ENCODE results near the gene CBFA2T2. TPM values are rescaled to one million over a fixed set of nuclear protein-coding genes. Genes with fewer than 3 reads are reported as not detected.

The CBFA2T2 gene
- polyA plus RNA-seq, 1 donor (not counting 4 experiments of a cell fraction or from before 2014, with no cell fraction given) = 6.8 TPM

DNA sequence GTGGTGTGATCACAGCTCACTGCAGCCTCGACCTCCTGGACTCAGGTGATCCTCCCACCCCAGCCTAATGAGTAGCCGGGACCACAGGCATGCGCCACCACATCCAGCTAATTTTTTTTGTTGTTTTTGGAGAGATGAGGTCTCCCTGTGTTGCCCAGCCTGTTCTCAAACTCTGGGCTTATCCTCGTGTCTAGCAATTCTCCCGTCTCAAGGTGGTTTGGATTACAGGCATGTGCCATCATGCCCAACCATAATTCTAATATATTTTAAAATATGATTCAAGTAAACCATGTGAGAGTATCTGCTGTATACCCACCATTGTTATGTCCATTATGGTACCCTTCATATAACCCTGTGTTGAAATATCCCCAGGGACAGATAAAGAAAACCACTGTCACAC lies 112.0 kb downstream of the CBFA2T2 start:
- peaks cover 15% of the 10 kb centered on the region for H3K4me1 ChIP-seq (ENCODE audit: control insufficient read depth, extremely low read depth, insufficient read depth, low read length)
- no peak overlapping the region for H3K9ac ChIP-seq (ENCODE audit: control insufficient read depth, extremely low read depth, insufficient read depth, low read length)
- no peak overlapping the region for H3K4me3 ChIP-seq (ENCODE audit: control insufficient read depth in 2 of 3, extremely low read depth in 1 of 3, insufficient read depth in 2 of 3, low read depth in 1 of 3, low read length in 3 of 3)
- H3K4me2 ChIP-seq (ENCODE audit: control insufficient read depth, extremely low read depth, insufficient read depth, low read depth, low read length) = no peak overlapping the region
- H4K20me1 ChIP-seq (ENCODE audit: control insufficient read depth, extremely low read depth, insufficient read depth, low read length) = no peaks in the 10 kb centered on the region
- DNase-seq (ENCODE audit: low read depth, low spot score) (no peak), FAIRE-seq (no peak)
- H3K27ac ChIP-seq (ENCODE audit: control insufficient read depth, insufficient read depth, low read length) = no peak overlapping the region
- H3K79me2 ChIP-seq (ENCODE audit: control insufficient read depth, insufficient read depth, low read length) = no peaks in the 10 kb centered on the region
- H3K9me3 ChIP-seq (ENCODE audit: control insufficient read depth, low read depth, low read length) = no peaks in the 10 kb centered on the region
- H3K27me3 ChIP-seq (ENCODE audit: control insufficient read depth, extremely low read depth, insufficient read depth, low read length) = no peaks in the 10 kb centered on the region
- TF ChIP-seq CTCF (optimal IDR thresholded peaks at IDR 0.05 in 1 of 3, IDR thresholded peaks at IDR 0.05 in 1 of 3, conservative IDR thresholded peaks at IDR 0.05 in 1 of 3; ENCODE audit: extremely low read depth in 1 of 3, insufficient read depth in 2 of 3, low read length in 3 of 3) (no peak), EZH2 (IDR thresholded peaks at IDR 0.05; ENCODE audit: low read length) (no peak)
- no peaks in the 10 kb centered on the region for H3K9me1 ChIP-seq (ENCODE audit: control insufficient read depth, extremely low read depth, insufficient read depth, low read length)
- H3K36me3 ChIP-seq (ENCODE audit: control insufficient read depth in 2 of 2, extremely low read depth in 1 of 2, insufficient read depth in 2 of 2, low read length in 2 of 2) = peaks cover 0 to 4% of the 10 kb centered on the region in 2 experiments
- no peak overlapping the region for H2AFZ ChIP-seq (ENCODE audit: control insufficient read depth, low read length)
- dilution Hi-C loops (cut with MboI; ENCODE audit: extremely low pct_ligation_motif_present, low sequenced_read_pairs) = no loop called here

DNA sequence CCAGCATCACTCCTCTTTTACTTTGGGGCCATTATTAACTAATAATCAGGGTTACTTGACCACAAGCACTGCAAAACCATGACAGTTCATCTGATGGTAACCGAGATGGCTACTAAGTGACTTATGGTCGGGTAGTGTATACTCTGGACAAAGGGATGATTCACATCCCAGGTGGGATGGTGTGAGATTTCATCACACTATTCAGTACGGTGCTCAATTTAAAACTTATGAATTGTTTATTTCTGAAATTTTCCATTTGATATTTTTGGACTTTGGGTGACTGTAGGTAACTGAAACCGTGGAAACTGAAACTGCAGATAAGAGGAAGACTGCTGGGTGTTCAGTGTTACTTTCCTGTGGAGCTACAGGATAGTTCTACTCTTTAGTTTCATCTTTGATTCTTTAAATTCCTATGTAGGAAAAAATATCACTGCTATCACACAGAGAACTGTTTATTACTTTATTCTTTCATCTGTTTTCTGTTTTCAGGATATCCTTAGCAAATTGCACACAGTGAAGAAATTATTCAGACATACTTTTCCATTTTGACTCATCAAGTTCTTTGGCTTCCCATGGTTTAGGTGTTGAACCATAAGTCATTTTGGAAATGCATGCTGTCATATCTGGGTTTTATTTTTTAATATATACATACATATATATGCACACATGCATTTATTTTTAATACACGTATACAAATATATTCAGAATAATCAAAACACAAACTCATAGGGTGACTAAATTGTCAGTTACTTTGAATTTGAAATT lies 113.1 kb downstream of the CBFA2T2 start:
- H4K20me1 ChIP-seq (ENCODE audit: control insufficient read depth, extremely low read depth, insufficient read depth, low read length) = no peaks in the 10 kb centered on the region
- H3K36me3 ChIP-seq (ENCODE audit: control insufficient read depth in 2 of 2, extremely low read depth in 1 of 2, insufficient read depth in 2 of 2, low read length in 2 of 2) = peaks cover 0 to 6% of the 10 kb centered on the region in 2 experiments
- H3K9me1 ChIP-seq (ENCODE audit: control insufficient read depth, extremely low read depth, insufficient read depth, low read length) = no peaks in the 10 kb centered on the region
- no peaks in the 10 kb centered on the region for H3K9me3 ChIP-seq (ENCODE audit: control insufficient read depth, low read depth, low read length)
- no peak overlapping the region for H3K4me3 ChIP-seq (ENCODE audit: control insufficient read depth in 2 of 3, extremely low read depth in 1 of 3, insufficient read depth in 2 of 3, low read depth in 1 of 3, low read length in 3 of 3)
- no peak overlapping the region for H3K9ac ChIP-seq (ENCODE audit: control insufficient read depth, extremely low read depth, insufficient read depth, low read length)
- DNase-seq (ENCODE audit: low read depth, low spot score) (no peak), FAIRE-seq (no peak)
- no peak overlapping the region for H3K27ac ChIP-seq (ENCODE audit: control insufficient read depth, insufficient read depth, low read length)
- H3K4me1 ChIP-seq (ENCODE audit: control insufficient read depth, extremely low read depth, insufficient read depth, low read length) = peaks cover 15% of the 10 kb centered on the region
- H2AFZ ChIP-seq (ENCODE audit: control insufficient read depth, low read length) = no peak overlapping the region
- no peak overlapping the region for H3K4me2 ChIP-seq (ENCODE audit: control insufficient read depth, extremely low read depth, insufficient read depth, low read depth, low read length)
- no peaks in the 10 kb centered on the region for H3K27me3 ChIP-seq (ENCODE audit: control insufficient read depth, extremely low read depth, insufficient read depth, low read length)
- TF ChIP-seq CTCF (optimal IDR thresholded peaks at IDR 0.05 in 1 of 3, IDR thresholded peaks at IDR 0.05 in 1 of 3, conservative IDR thresholded peaks at IDR 0.05 in 1 of 3; ENCODE audit: extremely low read depth in 1 of 3, insufficient read depth in 2 of 3, low read length in 3 of 3) (no peak), EZH2 (IDR thresholded peaks at IDR 0.05; ENCODE audit: low read length) (no peak)
- no peaks in the 10 kb centered on the region for H3K79me2 ChIP-seq (ENCODE audit: control insufficient read depth, insufficient read depth, low read length)
- dilution Hi-C loops (cut with MboI; ENCODE audit: extremely low pct_ligation_motif_present, low sequenced_read_pairs) = no loop called here

Measured in keratinocyte (primary cell).